GM20000 (cell line): ENCODE measurements around the gene KRTAP21-3.
"Not testable (repeated sequence)": the region's sequence is repeated elsewhere in the genome, so short reads cannot be mapped to it uniquely, and the experiment has no call there.

Experiments used
- DNase-seq: peaks from one replicate; pipeline ENCODE4 v3.0.0; 2012; ENCODE audit warnings: low spot score
- CTCF ChIP-seq: IDR thresholded peaks from 2 replicates; pipeline ENCODE4 v1.5.1; 2012; ENCODE audit warnings: mild to moderate bottlenecking, control low read depth; ENCODE audit errors: extremely low read depth, missing control alignments

KRTAP21-3 gene

DNA sequence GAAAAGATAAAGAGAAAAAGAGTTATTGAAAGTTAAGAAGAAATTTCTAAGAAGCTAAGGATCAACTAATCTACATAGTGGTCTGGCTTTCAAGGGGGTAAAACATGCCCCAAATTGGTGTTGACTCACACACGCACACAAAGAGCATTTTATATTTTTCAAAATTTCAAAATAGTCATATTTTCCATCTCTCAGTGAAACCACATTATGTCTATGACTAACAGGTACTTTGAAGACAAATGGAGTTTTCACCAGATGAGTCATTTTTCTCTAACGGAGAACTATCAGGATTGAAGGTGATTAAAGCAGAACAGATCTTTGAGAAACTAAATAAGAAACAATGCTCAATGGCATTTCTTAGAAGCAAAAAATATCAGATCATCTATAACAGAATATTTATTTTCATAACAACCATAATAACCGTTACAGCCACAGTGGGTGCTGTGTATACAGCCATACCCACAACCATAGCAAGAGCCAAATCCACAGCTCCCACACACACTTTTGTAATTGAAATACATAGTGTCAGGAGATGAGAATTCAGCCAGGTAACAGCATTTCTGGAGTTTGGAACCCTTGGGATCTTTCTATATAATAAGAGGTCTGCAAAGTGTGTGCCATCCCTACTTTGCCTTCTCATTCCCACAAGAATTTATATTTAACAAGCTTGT lies at the start of gene KRTAP21-3:
Gene KRTAP21-3 (minus strand): TSS at position 539 of the 671 bp plus-strand sequence. CDS start 18 bp downstream, at position 521.
- TF ChIP-seq CTCF, result no peak
- DNase-seq, result peak; percentile 2

DNA sequence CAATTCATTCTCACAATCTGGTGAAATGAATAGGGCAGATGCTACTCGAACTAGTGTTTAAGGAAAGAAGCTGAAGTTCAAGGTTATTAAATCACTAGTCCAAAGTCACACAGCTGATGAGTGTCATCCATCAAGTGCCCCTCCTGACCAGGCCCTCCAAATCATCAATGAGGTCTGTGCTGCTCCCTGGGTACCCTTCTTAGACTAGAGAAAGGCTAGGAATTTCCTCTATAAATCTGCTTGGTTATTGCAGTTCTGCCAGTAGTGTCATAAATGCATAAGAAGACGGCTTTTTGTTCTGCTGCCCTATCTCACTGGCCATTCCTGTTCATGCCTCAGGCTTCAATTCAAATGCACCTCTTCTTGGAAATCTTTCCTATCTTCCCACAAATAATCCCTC lies 42.2 kb upstream of the KRTAP21-3 start:
- no peak for DNase-seq
- TF ChIP-seq CTCF, result no peak

- DNase-seq, result no peak
These were observed 39.7 kb upstream of the KRTAP21-3 start for GRCh38 chr21:30758306-30758705.

GRCh38 chr21:30755328-30755727 lies 36.8 kb upstream of the KRTAP21-3 start, which contains the start of gene KRTAP21-1:
KRTAP21-1 (minus strand) TSS chr21:30755428; CDS start chr21:30755378, 50 bp downstream.
- not testable (repeated sequence) for DNase-seq

More at GRCh38 chr21:30758306-30758705, 39.7 kb upstream of the KRTAP21-3 start:
- TF ChIP-seq CTCF, result no peak

DNA sequence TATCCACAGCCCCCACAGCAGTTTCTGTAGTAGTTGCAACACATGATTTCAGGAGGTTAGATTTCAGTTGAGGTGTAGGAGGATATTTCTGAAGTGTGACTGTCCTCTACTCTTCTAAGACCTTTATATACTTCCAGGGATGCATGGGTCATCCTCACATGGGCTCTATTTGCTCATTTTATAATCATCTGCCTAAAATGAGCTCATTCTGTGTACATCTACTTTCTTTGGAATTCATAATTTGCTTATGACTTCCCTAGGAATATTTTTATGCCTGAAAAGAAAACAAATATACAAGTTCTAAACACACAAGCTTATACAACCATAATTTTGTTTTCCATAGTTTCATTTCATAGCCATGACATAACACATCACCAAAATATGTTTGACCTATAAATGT lies 28.6 kb upstream of the KRTAP21-3 start, which contains the start of gene KRTAP21-2:
Gene KRTAP21-2 (minus strand): TSS at position 101 of the 400 bp plus-strand sequence. CDS start 57 bp downstream, at position 44.
- no peak for TF ChIP-seq CTCF
- DNase-seq, result no peak

DNA sequence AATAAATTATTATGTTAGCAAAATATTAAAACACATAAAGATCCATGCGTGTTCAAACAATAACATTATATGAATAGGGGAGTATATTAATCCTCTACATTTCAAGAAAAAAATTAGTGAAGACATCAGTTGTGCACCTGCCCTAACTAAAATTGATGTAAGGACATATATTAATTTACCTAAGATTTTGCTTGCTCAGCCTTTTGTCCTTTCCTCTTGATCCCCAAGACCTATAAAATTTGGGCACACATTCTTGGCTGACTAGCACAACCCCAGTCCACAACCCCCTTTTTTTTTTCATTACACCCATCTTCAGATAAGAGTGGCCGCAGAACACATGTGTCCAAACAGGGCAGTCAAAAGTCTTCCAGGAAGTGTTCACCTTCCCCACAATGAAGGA lies 21.9 kb upstream of the KRTAP21-3 start:
- no peak for DNase-seq
- no peak for TF ChIP-seq CTCF

GRCh38 chr21:30733026-30733425 lies 14.4 kb upstream of the KRTAP21-3 start:
- TF ChIP-seq CTCF, result no peak
- DNase-seq, result no peak

GRCh38 chr21:30726726-30727125 lies 8.1 kb upstream of the KRTAP21-3 start:
- no peak for TF ChIP-seq CTCF

More at GRCh38 chr21:30726726-30727125, 8.1 kb upstream of the KRTAP21-3 start:
- DNase-seq, result no peak
